DMS53 treated with DMSO at 0.1 percent for 48 hours (cell line): ENCODE measurements around the gene CAST.

Source experiments
- DNase-seq: peaks from one replicate; lab custom pipeline; 2025; ENCODE audit not compliant: unreplicated experiment; lab: John Stamatoyannopoulos, UW

Gene CAST

GRCh38 chr5:96816411-96816939, 154.3 kb downstream of the CAST start:
- no peak for DNase-seq

- no peak for DNase-seq
Measured at GRCh38 chr5:96816991-96817390, 154.8 kb downstream of the CAST start.

DNA sequence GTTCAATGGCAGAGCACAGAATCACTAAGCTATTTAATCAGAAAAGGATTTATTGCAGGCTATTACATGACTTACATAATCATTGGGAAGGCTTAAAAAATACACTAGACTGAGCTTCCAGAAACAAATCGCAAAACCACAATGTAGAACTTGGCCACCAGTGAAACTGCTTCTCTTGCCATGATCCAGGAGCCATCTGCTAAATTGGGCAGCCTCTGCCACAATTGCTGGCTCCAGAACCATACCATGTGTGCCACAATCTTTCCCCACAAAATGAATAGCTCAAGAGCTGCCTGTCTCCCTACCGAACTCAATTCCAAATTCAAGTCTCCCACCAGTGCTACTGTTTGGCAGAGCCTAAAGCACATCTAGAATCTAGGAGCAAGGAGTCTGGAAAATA, 155.3 kb downstream of the CAST start:
- no peak for DNase-seq

GRCh38 chr5:96818125-96818788, 156.1 kb downstream of the CAST start:
- no peak for DNase-seq

DNA sequence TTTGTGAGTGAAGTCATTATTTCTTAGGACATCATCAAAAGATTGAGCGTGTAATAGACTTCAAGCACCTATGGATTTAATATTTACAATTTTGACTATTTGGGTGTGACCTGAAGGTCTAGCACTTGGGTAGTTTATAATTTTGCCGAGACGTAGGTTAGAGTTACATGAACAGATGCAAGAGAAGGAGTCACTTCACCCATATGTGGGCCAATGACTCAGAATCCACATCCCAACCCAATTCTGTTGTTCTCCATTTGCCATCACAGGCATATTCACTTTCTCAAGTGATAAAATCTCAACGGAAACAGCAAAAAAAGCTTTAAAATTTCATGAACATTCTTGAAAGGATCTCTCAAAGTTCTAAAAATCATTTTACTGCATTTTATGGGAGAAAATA, 157.6 kb downstream of the CAST start:
- no peak for DNase-seq

DNA sequence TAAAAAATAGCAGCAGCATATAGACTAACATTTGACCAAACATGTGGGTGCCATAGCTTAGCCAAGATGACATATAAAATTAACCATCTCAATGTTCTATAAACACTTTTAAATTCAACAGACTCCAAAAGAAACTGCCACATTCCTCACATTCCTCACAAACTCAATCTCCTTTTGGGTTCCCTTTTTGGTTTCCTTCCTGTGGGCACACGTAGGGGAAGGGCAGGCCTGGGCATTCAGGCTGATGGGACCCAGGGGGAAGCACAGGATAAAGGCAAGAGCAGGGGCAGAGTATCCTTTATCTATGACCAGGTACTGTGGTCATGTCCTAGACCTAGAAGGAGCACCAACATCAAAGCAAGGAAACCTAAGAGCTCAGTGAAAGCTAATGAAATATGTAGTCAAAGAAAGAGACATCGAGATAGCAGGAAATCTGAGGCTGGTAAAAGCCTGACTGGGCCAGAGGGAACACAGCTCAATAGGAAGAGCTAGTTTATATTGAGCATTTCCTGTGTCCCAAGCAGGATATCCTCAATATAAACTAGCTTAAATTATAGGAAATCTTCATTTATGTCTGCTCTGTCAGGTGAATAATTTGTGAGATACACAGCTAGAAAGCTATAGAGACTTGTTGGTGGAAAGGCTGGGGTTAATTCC, 159.2 kb downstream of the CAST start:
- DNase-seq, result no peak

GRCh38 chr5:96822686-96823459, 160.7 kb downstream of the CAST start:
- DNase-seq, result no peak

GRCh38 chr5:96823900-96824380, 161.8 kb downstream of the CAST start:
- DNase-seq, result no peak
